CD4-positive, alpha-beta T cell (primary cell): Measurements from ENCODE around the gene BRF1. TPM values are rescaled to one million over a fixed set of nuclear protein-coding genes. Genes with fewer than 3 reads are reported as not detected.

ENCODE experiments used
- ATAC-seq: fragments of 200-7000 bp; cut with Tn5 transposase; one replicate; pipeline ENCODE4 v1.10.0; 2022; ENCODE audit warnings: mild to moderate bottlenecking; ENCODE audit not compliant: poor library complexity
- CTCF ChIA-PET: fragments of 350-600 bp; sonication (Branson Sonifier 250); formaldehyde crosslinking; loops from one replicate; lab custom pipeline; 2021; ENCODE audit warnings: antibody characterized with exemption, inconsistent platforms; lab: Charles Lee
- POLR2A ChIA-PET: fragments of 350-600 bp; sonication (Branson Sonifier 250); formaldehyde crosslinking; loops from one replicate; lab custom pipeline; 2021; ENCODE audit warnings: antibody characterized with exemption, inconsistent platforms; lab: Charles Lee
- DNase-seq, 14 experiments: peaks; one replicate each; pipeline ENCODE4 v3.0.0-alpha.2; 2013 to 2020; ENCODE audit warnings: mixed read lengths in 2 of 14
- H3K27ac ChIP-seq, 2 donors: one replicate each; pipeline versions ENCODE4 v1.5.1 to v1.7.0; 2013; ENCODE audit warnings: low read length in 2 of 2, low read depth in 1 of 2, mild to moderate bottlenecking in 1 of 2
- H3K27me3 ChIP-seq, 2 experiments: 1 replicate in 1 of 2; 2 replicates in 1 of 2; pipeline versions ENCODE4 v1.6.1 to v1.7.0; 2013; ENCODE audit warnings: low read length in 2 of 2, control low read depth in 1 of 2, mild to moderate bottlenecking in 1 of 2, moderate library complexity in 1 of 2; ENCODE audit not compliant: insufficient read depth in 2 of 2, control insufficient read depth in 1 of 2
- H3K36me3 ChIP-seq: one replicate; pipeline ENCODE4 v1.6.1; 2013; ENCODE audit warnings: low read length, control low read depth; ENCODE audit not compliant: insufficient read depth
- H3K4me1 ChIP-seq: one replicate; pipeline ENCODE4 v1.6.1; 2013; ENCODE audit warnings: low read length, control low read depth; ENCODE audit not compliant: insufficient read depth
- H3K4me3 ChIP-seq: one replicate; pipeline ENCODE4 v1.5.1; 2013; ENCODE audit warnings: mild to moderate bottlenecking, low read length, moderate library complexity
- H3K9me3 ChIP-seq, 2 experiments: 1 replicate in 1 of 2; 2 replicates in 1 of 2; pipeline versions ENCODE4 v1.6.1 to v1.7.0; 2013; ENCODE audit warnings: low read length in 2 of 2, mild to moderate bottlenecking in 2 of 2, control low read depth in 1 of 2, moderate library complexity in 1 of 2; ENCODE audit not compliant: control insufficient read depth in 1 of 2, insufficient read depth in 1 of 2
- H3K27ac Mint-ChIP-seq: one replicate; pipeline ENCODE4 v1.8.0; 2020; ENCODE audit warnings: mixed read lengths
- H3K27me3 Mint-ChIP-seq: one replicate; pipeline ENCODE4 v1.8.0; 2021; ENCODE audit warnings: mixed read lengths
- H3K36me3 Mint-ChIP-seq: one replicate; pipeline ENCODE4 v1.8.0; 2021; ENCODE audit warnings: low read depth, mixed read lengths
- H3K4me1 Mint-ChIP-seq: one replicate; pipeline ENCODE4 v1.8.0; 2021; ENCODE audit warnings: low read depth, mixed read lengths
- H3K4me3 Mint-ChIP-seq: one replicate; pipeline ENCODE4 v1.8.0; 2020; ENCODE audit warnings: mild to moderate bottlenecking, mixed read lengths
- H3K9me3 Mint-ChIP-seq: one replicate; pipeline ENCODE4 v1.8.0; 2020; ENCODE audit warnings: mixed read lengths
- intact Hi-C, 2 experiments: fragments of 100-400 bp; cut with DNase I in 1 of 2; cut with micrococcal nuclease in 1 of 2; formaldehyde crosslinking; loops; one replicate each; pipeline versions ENCODE4 v1.15.1 to v1.9.0; 2023 to 2025; cut with DNase I, micrococcal nuclease
- total RNA-seq, 174 experiments: library from RNA in 2 of 174; stranded (reverse) in 2 of 174; gene quantifications; one replicate each; pipeline ENCODE4 v1.2.3 and lab custom pipeline; 2021 to 2026
- TF ChIP-seq, protein P1 (sequence below): fragments of 200-600 bp; IDR thresholded peaks from one replicate; pipeline ENCODE4 v1.8.0; 2022; ENCODE audit warnings: antibody characterized with exemption, mild to moderate bottlenecking

Gene BRF1
- total RNA-seq, 2 experiments from 2014 or later: 77.4 to 77.7 TPM

DNA sequence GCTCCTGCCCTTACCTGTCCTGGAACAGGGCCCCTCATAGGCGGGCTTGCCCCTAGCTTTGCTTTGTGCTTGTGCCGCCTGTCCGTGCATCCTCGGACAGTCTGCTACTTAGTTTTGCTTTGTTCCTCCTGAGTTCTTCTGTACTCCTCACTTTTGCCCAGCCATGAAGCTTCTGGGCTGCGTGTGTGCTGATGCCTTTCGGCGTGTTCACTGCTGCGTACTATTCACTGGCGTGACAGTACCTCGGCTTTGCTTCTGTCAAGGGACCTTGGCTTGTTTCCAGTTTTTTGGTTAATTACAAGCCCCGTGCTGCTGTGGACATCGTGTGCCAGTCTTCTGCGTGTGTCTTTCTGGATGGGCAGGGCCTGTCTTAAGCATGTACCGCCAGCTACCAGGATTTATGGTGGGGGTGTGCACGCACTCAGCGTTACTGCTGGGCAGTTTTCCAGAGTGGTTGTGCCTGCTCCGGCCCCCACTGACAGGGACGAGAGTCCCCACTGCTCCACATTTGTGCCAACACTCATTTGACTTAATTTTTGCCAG, 16.2 kb upstream of the BRF1 start:
- ChIA-PET POLR2A (interaction anchor here (0.6 to 5.3 kb wide), 2 partner anchors 17 to 120 kb away, joined by 3 to 95 read pairs; partner anchors contain the start of gene BRF1), CTCF (interaction anchor here (0.7 kb wide), 1 partner anchor 194 kb away, joined by 3 read pairs; no protein-coding TSS in a partner anchor)
- Histone ChIP-seq H3K4me1 (peaks cover 27% of the 10 kb centered on the region), H3K4me3 (no peak overlapping the region), H3K9me3 (no peaks in the 10 kb centered on the region), H3K36me3 (no peaks in the 10 kb centered on the region), H3K27ac (no peak overlapping the region), H3K27me3 (no peaks in the 10 kb centered on the region)
- Mint-ChIP-seq H3K36me3 (peaks cover 5% of the 10 kb centered on the region), H3K4me1 (peaks cover 22% of the 10 kb centered on the region), H3K4me3 (peak overlapping the region; percentile 95), H3K27me3 (no peaks in the 10 kb centered on the region), H3K9me3 (no peaks in the 10 kb centered on the region), H3K27ac (peak overlapping the region; percentile 9)
- TF ChIP-seq, protein P1, sequence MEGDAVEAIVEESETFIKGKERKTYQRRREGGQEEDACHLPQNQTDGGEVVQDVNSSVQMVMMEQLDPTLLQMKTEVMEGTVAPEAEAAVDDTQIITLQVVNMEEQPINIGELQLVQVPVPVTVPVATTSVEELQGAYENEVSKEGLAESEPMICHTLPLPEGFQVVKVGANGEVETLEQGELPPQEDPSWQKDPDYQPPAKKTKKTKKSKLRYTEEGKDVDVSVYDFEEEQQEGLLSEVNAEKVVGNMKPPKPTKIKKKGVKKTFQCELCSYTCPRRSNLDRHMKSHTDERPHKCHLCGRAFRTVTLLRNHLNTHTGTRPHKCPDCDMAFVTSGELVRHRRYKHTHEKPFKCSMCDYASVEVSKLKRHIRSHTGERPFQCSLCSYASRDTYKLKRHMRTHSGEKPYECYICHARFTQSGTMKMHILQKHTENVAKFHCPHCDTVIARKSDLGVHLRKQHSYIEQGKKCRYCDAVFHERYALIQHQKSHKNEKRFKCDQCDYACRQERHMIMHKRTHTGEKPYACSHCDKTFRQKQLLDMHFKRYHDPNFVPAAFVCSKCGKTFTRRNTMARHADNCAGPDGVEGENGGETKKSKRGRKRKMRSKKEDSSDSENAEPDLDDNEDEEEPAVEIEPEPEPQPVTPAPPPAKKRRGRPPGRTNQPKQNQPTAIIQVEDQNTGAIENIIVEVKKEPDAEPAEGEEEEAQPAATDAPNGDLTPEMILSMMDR: no peak
- intact Hi-C loops: loop anchor here in 1 of 2 experiments (2.0 kb wide), 1 partner anchor 64 kb away; no protein-coding TSS in a partner anchor
- DNase-seq (no peak), ATAC-seq (no peak)

DNA sequence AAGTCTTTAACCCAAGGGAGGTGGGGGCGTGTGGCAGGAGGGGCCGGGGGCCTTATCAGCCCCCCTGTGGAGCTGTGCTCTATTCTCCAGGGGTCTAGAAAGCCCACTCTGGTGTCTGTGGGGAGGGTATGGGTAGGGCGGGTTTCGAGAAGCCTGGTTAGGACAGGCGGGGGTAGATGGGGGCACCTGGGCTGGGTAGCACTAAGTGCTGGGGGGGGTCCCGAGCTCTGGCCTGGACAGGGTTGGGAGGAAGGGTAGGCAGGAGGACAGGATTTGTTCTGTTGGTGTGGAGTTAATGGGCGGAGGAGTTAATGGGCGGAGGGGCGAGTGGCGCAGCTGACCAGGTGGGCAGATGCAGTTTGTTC, 15.8 kb upstream of the BRF1 start:
- ATAC-seq: no peak
- TF ChIP-seq, protein P1: no peak
- Histone ChIP-seq H3K27ac (no peak overlapping the region), H3K4me1 (peaks cover 27% of the 10 kb centered on the region), H3K4me3 (no peak overlapping the region), H3K9me3 (no peaks in the 10 kb centered on the region), H3K27me3 (no peaks in the 10 kb centered on the region), H3K36me3 (no peaks in the 10 kb centered on the region)
- DNase-seq: no peak
- POLR2A ChIA-PET: interaction anchor here (0.6 to 5.3 kb wide), 2 partner anchors 16 to 120 kb away, joined by 3 to 95 read pairs; partner anchors contain the start of gene BRF1
- CTCF ChIA-PET: no interaction called here
- peaks cover 22% of the 10 kb centered on the region for H3K4me1 Mint-ChIP-seq
- H3K36me3 Mint-ChIP-seq: peaks cover 5% of the 10 kb centered on the region
- no peaks in the 10 kb centered on the region for H3K27me3 Mint-ChIP-seq
- intact Hi-C loops: loop anchor here in 1 of 2 experiments (2.0 kb wide), 1 partner anchor 64 kb away; no protein-coding TSS in a partner anchor
- H3K9me3 Mint-ChIP-seq: no peaks in the 10 kb centered on the region
- H3K4me3 Mint-ChIP-seq: peak overlapping the region; percentile 95
- peak overlapping the region; percentile 88 for H3K27ac Mint-ChIP-seq

DNA sequence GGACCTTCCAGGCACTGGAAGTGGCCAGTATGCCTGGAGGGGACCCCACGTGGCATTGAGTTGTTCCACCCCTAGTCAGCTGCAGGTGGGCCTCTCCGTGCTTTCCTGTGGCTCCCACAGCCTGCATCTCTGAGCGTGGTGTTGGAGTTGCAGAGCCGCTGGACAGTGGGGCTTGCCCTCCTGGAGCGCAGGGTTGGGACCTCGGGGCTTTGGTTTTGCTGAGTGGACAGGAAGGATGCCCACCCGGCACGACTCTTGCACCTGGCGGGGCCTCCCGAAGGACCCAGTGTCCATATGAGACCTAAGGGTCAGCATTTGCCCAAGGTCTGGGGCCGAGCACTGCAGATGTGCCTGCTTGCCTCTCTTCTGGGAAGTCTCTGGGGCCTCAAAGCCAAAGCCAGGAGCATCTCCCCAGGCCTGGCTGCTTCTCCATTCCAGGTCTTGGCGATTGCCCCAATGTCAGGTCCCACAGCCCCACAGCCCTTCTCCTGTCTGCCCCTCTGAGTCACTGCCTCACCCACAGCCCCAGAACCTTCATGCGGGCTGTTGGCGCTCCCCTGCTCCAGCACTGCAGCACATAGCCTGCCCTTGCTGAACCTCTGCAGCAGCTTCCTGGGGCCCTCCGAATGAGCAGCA, 15.3 kb upstream of the BRF1 start:
- Mint-ChIP-seq H3K27ac (peak overlapping the region; percentile 88), H3K36me3 (peaks cover 5% of the 10 kb centered on the region), H3K9me3 (no peaks in the 10 kb centered on the region), H3K4me3 (peak overlapping the region; percentile 95), H3K27me3 (no peaks in the 10 kb centered on the region), H3K4me1 (peaks cover 22% of the 10 kb centered on the region)
- Histone ChIP-seq H3K4me1 (peaks cover 27% of the 10 kb centered on the region), H3K27ac (no peak overlapping the region), H3K9me3 (no peaks in the 10 kb centered on the region), H3K36me3 (no peaks in the 10 kb centered on the region), H3K4me3 (peak overlapping the region; percentile 61), H3K27me3 (no peaks in the 10 kb centered on the region)
- POLR2A ChIA-PET: interaction anchor here (0.8 to 5.3 kb wide), 4 partner anchors 16 to 174 kb away, joined by 3 to 95 read pairs (median 15); partner anchors contain the start of genes BRF1, BTBD6 and TEDC1
- CTCF ChIA-PET: no interaction called here
- intact Hi-C loops: loop anchor here (1.0 to 2.0 kb wide), 3 partner anchors 15 to 175 kb away; partner anchors contain the start of genes BRF1 (in 1 of the 2) and TEDC1 (in 1 of the 2)
- TF ChIP-seq, protein P1: no peak
- DNase-seq: peak in 2 of 14 experiments; percentile 8 to 40
- no peak for ATAC-seq
